WTC11 (cell line): ENCODE data around the gene FAM110C.

ENCODE experiments used
- RELA ChIP-seq: sonication (generic); formaldehyde crosslinking; IDR thresholded peaks from 2 replicates; pipeline ENCODE4 v1.8.1; 2022; ENCODE audit warnings: missing genetic modification reagents, mild to moderate bottlenecking, borderline replicate concordance
- TF ChIP-seq, protein P1 (sequence below): sonication (generic); formaldehyde crosslinking; IDR thresholded peaks from 2 replicates; pipeline ENCODE4 v1.8.0; 2022; ENCODE audit warnings: mild to moderate bottlenecking, missing genetic modification reagents
- TF ChIP-seq, protein P2 (sequence below): fragments of 200-600 bp; IDR thresholded peaks from 2 replicates; pipeline ENCODE4 v1.8.0; 2022; ENCODE audit warnings: antibody characterized with exemption

- TF ChIP-seq, protein P1, sequence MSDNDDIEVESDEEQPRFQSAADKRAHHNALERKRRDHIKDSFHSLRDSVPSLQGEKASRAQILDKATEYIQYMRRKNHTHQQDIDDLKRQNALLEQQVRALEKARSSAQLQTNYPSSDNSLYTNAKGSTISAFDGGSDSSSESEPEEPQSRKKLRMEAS (CRISPR knock-in tag), result no peak
- TF ChIP-seq, protein P2, sequence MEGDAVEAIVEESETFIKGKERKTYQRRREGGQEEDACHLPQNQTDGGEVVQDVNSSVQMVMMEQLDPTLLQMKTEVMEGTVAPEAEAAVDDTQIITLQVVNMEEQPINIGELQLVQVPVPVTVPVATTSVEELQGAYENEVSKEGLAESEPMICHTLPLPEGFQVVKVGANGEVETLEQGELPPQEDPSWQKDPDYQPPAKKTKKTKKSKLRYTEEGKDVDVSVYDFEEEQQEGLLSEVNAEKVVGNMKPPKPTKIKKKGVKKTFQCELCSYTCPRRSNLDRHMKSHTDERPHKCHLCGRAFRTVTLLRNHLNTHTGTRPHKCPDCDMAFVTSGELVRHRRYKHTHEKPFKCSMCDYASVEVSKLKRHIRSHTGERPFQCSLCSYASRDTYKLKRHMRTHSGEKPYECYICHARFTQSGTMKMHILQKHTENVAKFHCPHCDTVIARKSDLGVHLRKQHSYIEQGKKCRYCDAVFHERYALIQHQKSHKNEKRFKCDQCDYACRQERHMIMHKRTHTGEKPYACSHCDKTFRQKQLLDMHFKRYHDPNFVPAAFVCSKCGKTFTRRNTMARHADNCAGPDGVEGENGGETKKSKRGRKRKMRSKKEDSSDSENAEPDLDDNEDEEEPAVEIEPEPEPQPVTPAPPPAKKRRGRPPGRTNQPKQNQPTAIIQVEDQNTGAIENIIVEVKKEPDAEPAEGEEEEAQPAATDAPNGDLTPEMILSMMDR, result no peak
- no peak for TF ChIP-seq RELA (CRISPR knock-in tag)
Measured at GRCh38 chr2:19505-19904, 26.8 kb downstream of the FAM110C start.
